GM21723 (cell line): Measurements from ENCODE around the gene TNS1.
"Not testable (repeated sequence)": the region's sequence is repeated elsewhere in the genome, so short reads cannot be mapped to it uniquely, and the experiment has no call there.

ENCODE experiments used
- ATAC-seq: cut with Tn5 transposase; IDR thresholded peaks from one replicate; pipeline ENCODE4 v1.9.1; 2021; ENCODE audit warnings: mild to moderate bottlenecking, moderate library complexity; ENCODE audit not compliant: unreplicated experiment

The TNS1 gene

GRCh38 chr2:218002845-218003180 is at the start of gene TNS1:
TSS of gene TNS1 (minus strand) at chr2:218002995. CDS start at chr2:218002872, 123 bp downstream.
- no peak for ATAC-seq

- no peak for ATAC-seq
Observed at GRCh38 chr2:218051903-218052302, 49.1 kb upstream of the TNS1 start.

GRCh38 chr2:218047536-218048225 is 44.9 kb upstream of the TNS1 start:
- ATAC-seq: no peak

GRCh38 chr2:218046238-218046637 is 43.4 kb upstream of the TNS1 start:
- peak; percentile 88 for ATAC-seq

GRCh38 chr2:218044599-218044998 is 41.8 kb upstream of the TNS1 start:
- ATAC-seq: not testable (repeated sequence)

GRCh38 chr2:218043701-218044109 is 40.9 kb upstream of the TNS1 start:
- no peak for ATAC-seq

- no peak for ATAC-seq
Observed at GRCh38 chr2:218043100-218043499, 40.3 kb upstream of the TNS1 start.

- no peak for ATAC-seq
Observed at GRCh38 chr2:218041302-218042168, 38.7 kb upstream of the TNS1 start.

- no peak for ATAC-seq
Observed at GRCh38 chr2:218040883-218041282, 38.1 kb upstream of the TNS1 start.

- ATAC-seq: no peak
Observed at GRCh38 chr2:218039171-218039570, 36.4 kb upstream of the TNS1 start.

- ATAC-seq: no peak
Observed at GRCh38 chr2:218036371-218036770, 33.6 kb upstream of the TNS1 start.

GRCh38 chr2:218035463-218036100 is 32.8 kb upstream of the TNS1 start:
- ATAC-seq: no peak

- peak; percentile 88 for ATAC-seq
Observed at GRCh38 chr2:218034497-218035213, 31.9 kb upstream of the TNS1 start.

GRCh38 chr2:218033590-218034496 is 31.0 kb upstream of the TNS1 start:
- peak; percentile 21 for ATAC-seq

GRCh38 chr2:218033208-218033589 is 30.4 kb upstream of the TNS1 start:
- no peak for ATAC-seq

- ATAC-seq: no peak
Observed at GRCh38 chr2:218032336-218033171, 29.8 kb upstream of the TNS1 start.

GRCh38 chr2:218031771-218032257 is 29.0 kb upstream of the TNS1 start:
- ATAC-seq: no peak

- ATAC-seq: no peak
Observed at GRCh38 chr2:218031261-218031660, 28.5 kb upstream of the TNS1 start.
